K562 (cell line): Measurements from ENCODE around the gene PGR. TPM values are rescaled to one million over a fixed set of nuclear protein-coding genes. Genes with fewer than 3 reads are reported as not detected.

Experiments used
- ATAC-seq: fragments of 200-7000 bp; cut with Tn5 transposase; 3 replicates; pipeline ENCODE4 v1.9.1; 2020; ENCODE audit warnings: moderate library complexity
- BruUV-seq: library from RNA; stranded (reverse); fragments of 400-500 nt; replicated peaks from 2 replicates; lab custom pipeline; 2021; lab: Mats Ljungman, UMichigan
- CTCF ChIA-PET: fragments of 300-600 bp; formaldehyde crosslinking; extraction: SDS; loops from one replicate; lab custom pipeline; 2021; ENCODE audit warnings: low intra/inter-chr PET ratio; lab: Yijun Ruan, JAX
- POLR2A ChIA-PET: fragments of 300-600, 350-650 bp; sonication (Branson Sonifier 250); formaldehyde crosslinking; extraction: SDS; loops from one replicate; lab custom pipeline; 2021; ENCODE audit warnings: antibody characterized with exemption, inconsistent platforms; lab: Yijun Ruan, JAX
- DNase-seq, 4 experiments: peaks; one replicate each; pipeline versions ENCODE4 v3.0.0 to v3.0.0-alpha.2; 2011 to 2018; ENCODE audit warnings: low spot score in 3 of 4, mixed read lengths in 3 of 4; ENCODE audit errors: extremely low read depth in 1 of 4
- FAIRE-seq: peaks from 2 replicates; lab custom pipeline; 2011; peaks lifted over from hg19 to GRCh38; lab: Jason Lieb, UNC
- H2AFZ ChIP-seq: 2 replicates; pipeline ENCODE4 v1.6.0; 2011; ENCODE audit warnings: low read depth, low read length, control low read depth, inconsistent platforms
- H3K27ac ChIP-seq: fragments of 200-600 bp; 3 replicates; pipeline ENCODE4 v1.8.0; 2011; ENCODE audit warnings: low read depth, mild to moderate bottlenecking, control low read depth, inconsistent platforms, low read length, moderate library complexity, mixed read lengths; ENCODE audit errors: extremely low read depth
- H3K27me3 ChIP-seq, 2 experiments: fragments of 300-600 bp in 1 of 2; 2 replicates in 1 of 2; 3 replicates in 1 of 2; pipeline versions ENCODE4 v1.6.0 to v1.8.0; 2011; ENCODE audit warnings: inconsistent platforms in 2 of 2, low read length in 2 of 2, mild to moderate bottlenecking in 1 of 2, mixed read lengths in 1 of 2, moderate library complexity in 1 of 2; ENCODE audit not compliant: control insufficient read depth in 2 of 2, insufficient read depth in 2 of 2
- H3K36me3 ChIP-seq: fragments of 300-600 bp; 3 replicates; pipeline ENCODE4 v1.8.0; 2011; ENCODE audit warnings: mild to moderate bottlenecking, low read length, inconsistent platforms; ENCODE audit not compliant: control insufficient read depth, insufficient read depth
- H3K4me1 ChIP-seq, 2 experiments: fragments of 200-600 bp in 1 of 2; replicated peaks in 1 of 2; 2 replicates in 1 of 2; 3 replicates in 1 of 2; pipeline versions ENCODE4 v1.5.1 to v1.8.0; 2011; ENCODE audit warnings: inconsistent platforms in 2 of 2, low read length in 2 of 2, mild to moderate bottlenecking in 1 of 2, mixed read lengths in 1 of 2, moderate library complexity in 1 of 2; ENCODE audit not compliant: control insufficient read depth in 2 of 2, insufficient read depth in 2 of 2
- H3K4me2 ChIP-seq: 2 replicates; pipeline ENCODE4 v1.6.1; 2011; ENCODE audit warnings: low read length, control low read depth, inconsistent platforms, mixed read lengths; ENCODE audit not compliant: insufficient read depth
- H3K4me3 ChIP-seq: fragments of 200-600 bp; sonication (generic), shearing (Covaris generic); 2 replicates; pipeline ENCODE4 v1.5.1; 2016; ENCODE audit warnings: control low read depth, inconsistent platforms
- H3K79me2 ChIP-seq: fragments of 200-600 bp; 3 replicates; pipeline ENCODE4 v1.8.0; 2011; ENCODE audit warnings: low read length, inconsistent platforms; ENCODE audit not compliant: control insufficient read depth, insufficient read depth
- H3K9ac ChIP-seq, 2 experiments: 2 replicates each; pipeline versions ENCODE4 v1.6.0 to v1.6.1; 2011; ENCODE audit warnings: low read depth in 2 of 2, low read length in 2 of 2, control low read depth in 1 of 2, inconsistent platforms in 1 of 2, mild to moderate bottlenecking in 1 of 2, mixed read lengths in 1 of 2; ENCODE audit not compliant: insufficient read depth in 1 of 2
- H3K9me1 ChIP-seq: one replicate; pipeline ENCODE4 v1.6.0; 2011; ENCODE audit warnings: inconsistent platforms, mild to moderate bottlenecking, low read length, moderate library complexity; ENCODE audit not compliant: control insufficient read depth, insufficient read depth
- H3K9me3 ChIP-seq: replicated peaks from 2 replicates; pipeline ENCODE4 v1.5.1; 2011; ENCODE audit warnings: low read depth, low read length, inconsistent platforms; ENCODE audit not compliant: control insufficient read depth, insufficient read depth
- H4K20me1 ChIP-seq: replicated peaks from 2 replicates; pipeline ENCODE4 v1.6.1; 2011; ENCODE audit warnings: low read length, inconsistent platforms, mixed read lengths; ENCODE audit not compliant: control insufficient read depth, insufficient read depth
- FOXA3 ChIP-seq, 2 experiments: fragments of 450-650 bp in 1 of 2; sonication (generic) in 1 of 2; formaldehyde crosslinking; IDR thresholded peaks in 1 of 2; conservative IDR thresholded peaks in 1 of 2; 2 replicates each; pipeline versions ENCODE4 v1.4.0 to v1.8.0; 2020 to 2022; ENCODE audit warnings: mild to moderate bottlenecking in 2 of 2, missing genetic modification reagents in 1 of 2
- FUS ChIP-seq: fragments of 200-400 bp; formaldehyde crosslinking; optimal IDR thresholded peaks from 2 replicates; pipeline ENCODE3; 2017; ENCODE audit warnings: low read depth, low read length
- HNRNPK ChIP-seq: fragments of 200-400 bp; formaldehyde crosslinking; IDR thresholded peaks from one replicate; pipeline ENCODE4 v1.6.1; 2018; ENCODE audit warnings: mild to moderate bottlenecking, low read depth, low read length; ENCODE audit not compliant: poor library complexity, severe bottlenecking
- ID3 ChIP-seq, 2 experiments: fragments of 250-450 bp in 1 of 2; fragments of 450-650 bp in 1 of 2; sonication (Bioruptor Pico) in 1 of 2; IDR thresholded peaks; 2 replicates each; pipeline versions ENCODE4 v1.6.1 to v1.8.0; 2016 to 2021; ENCODE audit warnings: mild to moderate bottlenecking in 2 of 2, moderate library complexity in 2 of 2, missing compliant biosample characterization in 1 of 2, missing genetic modification characterization in 1 of 2
- KDM1A ChIP-seq, 2 experiments: fragments of 450-650 bp; IDR thresholded peaks; 2 replicates each; pipeline ENCODE4 v1.6.1; 2016; ENCODE audit warnings: mild to moderate bottlenecking in 2 of 2
- KLF1 ChIP-seq: fragments of 450-650 bp; IDR thresholded peaks from 2 replicates; pipeline ENCODE4 v1.6.1; 2016; ENCODE audit warnings: missing genetic modification characterization, missing compliant biosample characterization
- RCOR1 ChIP-seq, 2 experiments: IDR thresholded peaks; 2 replicates each; pipeline ENCODE4 v1.6.1; 2012; ENCODE audit warnings: low read depth in 2 of 2, low read length in 2 of 2, borderline replicate concordance in 1 of 2, improper control_type of control experiment in 1 of 2
- SREBF1 ChIP-seq: fragments of 150-350 bp; IDR thresholded peaks from 2 replicates; pipeline ENCODE4 v1.6.1; 2014; ENCODE audit warnings: antibody characterized with exemption, low read depth, low read length, borderline replicate concordance
- TAF15 ChIP-seq: fragments of 200-400 bp; formaldehyde crosslinking; IDR thresholded peaks from 2 replicates; pipeline ENCODE4 v1.6.1; 2017; ENCODE audit warnings: mild to moderate bottlenecking, low read depth, low read length, moderate library complexity
- THRB ChIP-seq: fragments of 450-650 bp; formaldehyde crosslinking; conservative IDR thresholded peaks from 2 replicates; pipeline ENCODE4 v1.4.0; 2022; ENCODE audit warnings: mild to moderate bottlenecking, missing genetic modification characterization
- ZC3H11A ChIP-seq: IDR thresholded peaks from 2 replicates; pipeline ENCODE4 v1.6.1; 2012; ENCODE audit warnings: low read depth, low read length, improper control_type of control experiment
- ZNF263 ChIP-seq: sonication (generic); formaldehyde crosslinking; IDR thresholded peaks from 2 replicates; pipeline ENCODE4 v1.8.0; 2022; ENCODE audit warnings: mild to moderate bottlenecking, missing genetic modification reagents, borderline replicate concordance
- ZNF282 ChIP-seq: sonication (generic); formaldehyde crosslinking; IDR thresholded peaks from 2 replicates; pipeline ENCODE4 v1.8.1; 2023; ENCODE audit warnings: missing genetic modification reagents
- ZZZ3 ChIP-seq: fragments of 450-650 bp; IDR thresholded peaks from 2 replicates; pipeline ENCODE4 v1.6.1; 2016; ENCODE audit warnings: antibody characterized with exemption, mild to moderate bottlenecking, moderate library complexity
- WGBS: fragments of 100-300 bp; shearing (Covaris generic); methylation state at CpG from one replicate; pipeline ENCODE4 v1.1.6; 2016; ENCODE audit warnings: low coverage, mixed read lengths; ENCODE audit not compliant: insufficient coverage; ENCODE audit errors: missing lambda C conversion rate; 5-methylcytosine and 5-hydroxymethylcytosine counted together
- in situ Hi-C: fragments of 300-500 bp; cut with MboI; formaldehyde crosslinking; loops from 4 replicates; pipeline ENCODE4 v1.15.0; 2018; ENCODE audit warnings: inconsistent platforms, mixed read lengths
- intact Hi-C: fragments of 100-400 bp; cut with micrococcal nuclease; formaldehyde crosslinking; loops from 2 replicates; pipeline ENCODE4 v1.14.2; 2022
- polyA plus RNA-seq, 8 experiments: library from polyadenylated mRNA; depleted of rRNA in 4 of 8; stranded (reverse) in 5 of 8; unstranded in 3 of 8; fragments of >200 nt; fragmentation: Nextera tagmentation in 2 of 8; fragmentation: Illumina TruSeq in 1 of 8; extraction: Ambion mirVana in 2 of 8; extraction: Trizol in 1 of 8; gene quantifications; 2 replicates each; pipeline versions ENCODE4 v1.2.1 to v1.2.3, GENCODE V29; 2011 to 2014; ENCODE audit warnings: inconsistent platforms in 1 of 8, missing spikeins in 1 of 8
- total RNA-seq, 7 experiments: library from RNA; depleted of rRNA in 6 of 7; stranded (reverse); fragments of >200 nt in 6 of 7; fragmentation: Illumina TruSeq in 2 of 7; extraction: Trizol in 2 of 7; gene quantifications; 2 replicates each; pipeline versions ENCODE4 v1.2.1 to v1.2.3, GENCODE V29; 2011 to 2021; ENCODE audit warnings: low replicate concordance in 1 of 7
- TF ChIP-seq, protein P1 (sequence below): fragments of 250-450 bp; sonication (Bioruptor Pico); IDR thresholded peaks from 2 replicates; pipeline ENCODE4 v1.8.0; 2021; ENCODE audit warnings: borderline replicate concordance, mild to moderate bottlenecking, moderate library complexity; ENCODE audit not compliant: poor library complexity, severe bottlenecking

PGR gene
- total and polyA plus RNA-seq, 9 of the 15 experiments (the other 6 are each of a cell fraction or from before 2014, with no cell fraction given), result 0.43 to 2.4 (median 1.3) TPM

- no peak for TF ChIP-seq ID3 (CRISPR knock-in tag; IDR thresholded peaks at IDR 0.05)
- no peak for TF ChIP-seq ID3 (tag; IDR thresholded peaks at IDR 0.05)
- TF ChIP-seq FUS, result no peak
- TF ChIP-seq FOXA3 (CRISPR knock-in tag; conservative IDR thresholded peaks at IDR 0.05 in 1 of 2, IDR thresholded peaks at IDR 0.05 in 1 of 2), result no peak
- TF ChIP-seq, protein P1, sequence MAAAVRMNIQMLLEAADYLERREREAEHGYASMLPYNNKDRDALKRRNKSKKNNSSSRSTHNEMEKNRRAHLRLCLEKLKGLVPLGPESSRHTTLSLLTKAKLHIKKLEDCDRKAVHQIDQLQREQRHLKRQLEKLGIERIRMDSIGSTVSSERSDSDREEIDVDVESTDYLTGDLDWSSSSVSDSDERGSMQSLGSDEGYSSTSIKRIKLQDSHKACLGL, result no peak
- no peak for TF ChIP-seq ZC3H11A
- TF ChIP-seq KLF1 (tag), result no peak
Observed at GRCh38 chr11:101063706-101064105, 65.9 kb downstream of the PGR start (continued).

GRCh38 chr11:101061606-101062005 is 68.0 kb downstream of the PGR start:
- Histone ChIP-seq H3K36me3 (no peaks in the 10 kb centered on the region), H3K27me3 (no peaks in the 10 kb centered on the region), H3K27ac (no peak overlapping the region), H3K4me2 (no peak overlapping the region), H3K9me3 (no peaks in the 10 kb centered on the region), H3K79me2 (no peaks in the 10 kb centered on the region), H3K9ac (no peak overlapping the region), H4K20me1 (no peaks in the 10 kb centered on the region), H3K9me1 (no peaks in the 10 kb centered on the region), H3K4me3 (no peak overlapping the region), H2AFZ (no peak overlapping the region), H3K4me1 (no peaks in the 10 kb centered on the region; a peak in 1 of 5 replicates)
- intact Hi-C loops, result no loop called here
- whole genome bisulfite sequencing, result 23% methylated on average over 2 of the region's 2 CpGs
- no peak for ATAC-seq
- FAIRE-seq, result no peak
- CTCF ChIA-PET, result no interaction called here
- in situ Hi-C loops, result no loop called here
- POLR2A ChIA-PET, result no interaction called here
- BruUV-seq, result no TSS peak
- no peak for DNase-seq
- TF ChIP-seq KDM1A (IDR thresholded peaks at IDR 0.05), result no peak
- no peak for TF ChIP-seq ZZZ3
- no peak for TF ChIP-seq HNRNPK
- no peak for TF ChIP-seq SREBF1
- no peak for TF ChIP-seq ZNF282 (CRISPR knock-in tag)
- no peak for TF ChIP-seq ZNF263
- TF ChIP-seq THRB (CRISPR knock-in tag), result no peak
- TF ChIP-seq TAF15, result no peak
- TF ChIP-seq RCOR1 (IDR thresholded peaks at IDR 0.05; ENCODE audit: borderline replicate concordance in 1 of 2, low read depth in 2 of 2, low read length in 2 of 2), result no peak
